ENCODE results near the gene CSTPP1.
"Not testable (repeated sequence)": the region's sequence is repeated elsewhere in the genome, so short reads cannot be mapped to it uniquely, and the experiment has no call there.

Gene CSTPP1

GRCh38 chr11:47187723-47188122 lies 251.2 kb downstream of the CSTPP1 start:
- TF ChIP-seq RARB (CRISPR knock-in tag; IDR thresholded peaks at IDR 0.05) (no peak), POU6F1 (CRISPR knock-in tag; IDR thresholded peaks at IDR 0.05; ENCODE audit: borderline replicate concordance, low read depth) (no peak), BACH2 (CRISPR knock-in tag; IDR thresholded peaks at IDR 0.05; ENCODE audit: borderline replicate concordance) (no peak), TSHZ2 (CRISPR knock-in tag; IDR thresholded peaks at IDR 0.05) (no peak), ZC3H10 (CRISPR knock-in tag; IDR thresholded peaks at IDR 0.05) (no peak), ZFP30 (CRISPR knock-in tag; IDR thresholded peaks at IDR 0.05) (no peak), OSR1 (CRISPR knock-in tag; IDR thresholded peaks at IDR 0.05) (no peak), ZNF8 (CRISPR knock-in tag; IDR thresholded peaks at IDR 0.05) (no peak), ZNF565 (CRISPR knock-in tag; conservative IDR thresholded peaks at IDR 0.05; ENCODE audit: low read depth) (no peak), ARNTL (CRISPR knock-in tag; IDR thresholded peaks at IDR 0.05; ENCODE audit: borderline replicate concordance, low read depth) (no peak), ZNF70 (CRISPR knock-in tag; IDR thresholded peaks at IDR 0.05) (no peak), ISL1 (CRISPR knock-in tag; IDR thresholded peaks at IDR 0.05) (no peak), SNAI2 (CRISPR knock-in tag; IDR thresholded peaks at IDR 0.05) (no peak)
- ATAC-seq = no peak

- no peak; the same call in 2 of the 3 replicates for ATAC-seq
- TF ChIP-seq TCF4 (CRISPR knock-in tag; IDR thresholded peaks at IDR 0.05; ENCODE audit: borderline replicate concordance) = peak; percentile 88; the same call in 1 of the 2 replicates
- TF ChIP-seq PPARA (CRISPR knock-in tag; IDR thresholded peaks at IDR 0.05; ENCODE audit: borderline replicate concordance) = no peak
Observed at GRCh38 chr11:47188259-47188658, 251.7 kb downstream of the CSTPP1 start.

- TF ChIP-seq RARB (CRISPR knock-in tag; IDR thresholded peaks at IDR 0.05) (no peak), ISL1 (CRISPR knock-in tag; IDR thresholded peaks at IDR 0.05) (peak; percentile 94), GLIS3 (CRISPR knock-in tag; IDR thresholded peaks at IDR 0.05) (no peak), PPARA (CRISPR knock-in tag; IDR thresholded peaks at IDR 0.05; ENCODE audit: borderline replicate concordance) (no peak), ARNTL (CRISPR knock-in tag; IDR thresholded peaks at IDR 0.05; ENCODE audit: borderline replicate concordance, low read depth) (no peak), ZFP30 (CRISPR knock-in tag; IDR thresholded peaks at IDR 0.05) (no peak), CREB5 (CRISPR knock-in tag; IDR thresholded peaks at IDR 0.05; ENCODE audit: low read depth) (no peak; the same call in 1 of the 2 replicates), PATZ1 (CRISPR knock-in tag; IDR thresholded peaks at IDR 0.05; ENCODE audit: borderline replicate concordance) (0 out of 2 replicates have a peak, but pooled peaks have one; percentile 33), TOX (CRISPR knock-in tag; IDR thresholded peaks at IDR 0.05; ENCODE audit: borderline replicate concordance) (no peak), TCF4 (CRISPR knock-in tag; IDR thresholded peaks at IDR 0.05; ENCODE audit: borderline replicate concordance) (no peak), CSDC2 (CRISPR knock-in tag; IDR thresholded peaks at IDR 0.05) (0 out of 2 replicates have a peak, but pooled peaks have one; percentile 14), TSHZ2 (CRISPR knock-in tag; IDR thresholded peaks at IDR 0.05) (no peak), ZNF70 (CRISPR knock-in tag; IDR thresholded peaks at IDR 0.05) (no peak), BACH2 (CRISPR knock-in tag; IDR thresholded peaks at IDR 0.05; ENCODE audit: borderline replicate concordance) (no peak)
- peak; percentile 55 for ATAC-seq
Observed at GRCh38 chr11:47189100-47189834, 252.7 kb downstream of the CSTPP1 start.

- not testable (repeated sequence) for ATAC-seq
Observed at GRCh38 chr11:47191137-47191536, 254.6 kb downstream of the CSTPP1 start.
